ENCODE data around the gene PIWIL4.
"Not testable (repeated sequence)": the region's sequence is repeated elsewhere in the genome, so short reads cannot be mapped to it uniquely, and the experiment has no call there.

PIWIL4 gene

DNA sequence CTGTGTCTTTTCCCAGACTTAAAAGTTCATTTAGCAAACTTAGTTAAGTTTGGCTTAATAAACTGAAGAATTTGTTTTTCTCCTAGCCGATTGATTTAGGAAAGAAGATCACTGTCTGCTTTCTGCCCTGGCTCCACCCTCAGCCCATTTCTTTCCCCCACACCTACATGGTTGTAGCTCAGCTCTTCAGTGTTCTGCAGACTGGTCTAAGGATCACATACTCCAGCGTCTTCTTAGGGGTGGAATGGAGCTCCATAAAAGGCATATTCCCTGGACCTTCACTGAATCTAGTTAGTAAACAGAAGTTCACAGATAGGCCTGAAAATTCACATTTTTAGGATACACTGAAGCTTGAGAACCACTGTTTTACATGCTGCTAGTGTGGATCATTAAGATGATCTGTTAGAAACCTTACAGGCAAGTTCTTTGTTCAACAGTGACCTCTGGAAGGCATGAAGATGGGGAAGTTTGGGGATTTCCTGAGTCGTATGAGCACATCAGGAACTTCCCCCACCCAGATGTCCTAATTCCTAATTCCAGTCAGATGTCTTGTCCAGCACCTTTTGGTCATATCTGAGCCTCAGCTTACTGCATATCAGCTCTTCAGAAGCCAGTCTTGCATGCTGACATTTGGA lies 16.8 kb downstream of the PIWIL4 start:
- peak in 1 of 56 donors; percentile 14 for DNase-seq

DNA sequence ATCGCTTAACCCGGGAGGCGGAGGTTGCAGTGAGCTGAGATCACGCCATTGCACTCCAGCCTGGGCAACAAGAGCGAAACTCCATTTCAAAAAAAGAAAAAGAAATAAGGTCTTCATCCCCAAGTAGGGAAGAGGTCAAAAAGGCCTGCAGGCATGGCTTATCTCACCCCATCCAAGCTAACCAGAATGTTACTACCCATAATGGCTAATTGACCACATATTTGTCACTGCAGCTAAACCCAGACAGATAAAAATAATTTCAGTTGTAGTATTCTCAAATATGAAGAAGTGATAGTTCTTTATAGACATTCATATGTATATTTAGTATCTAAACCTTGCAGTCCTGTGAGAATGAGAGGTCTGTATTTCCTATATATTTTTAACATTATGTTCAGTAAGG lies 17.8 kb downstream of the PIWIL4 start:
- no peak for DNase-seq

DNA sequence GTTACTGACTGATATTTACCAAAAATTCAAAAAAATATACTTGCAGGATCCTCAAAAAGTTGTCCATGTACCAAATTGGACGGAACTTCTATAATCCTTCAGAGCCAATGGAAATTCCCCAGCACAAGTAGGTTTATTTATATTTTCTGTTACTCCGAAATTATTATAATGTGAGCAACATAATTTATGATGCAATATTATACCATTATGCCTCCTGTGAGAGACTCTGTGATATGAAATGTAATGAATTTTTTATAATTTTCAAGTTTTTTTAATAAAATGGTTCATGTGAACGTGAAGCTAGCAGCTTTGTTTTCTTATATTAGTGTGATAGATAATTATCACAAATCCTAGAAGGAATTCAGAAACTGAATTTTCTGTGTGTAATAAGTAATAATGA lies 18.2 kb downstream of the PIWIL4 start:
- DNase-seq, result no peak

DNA sequence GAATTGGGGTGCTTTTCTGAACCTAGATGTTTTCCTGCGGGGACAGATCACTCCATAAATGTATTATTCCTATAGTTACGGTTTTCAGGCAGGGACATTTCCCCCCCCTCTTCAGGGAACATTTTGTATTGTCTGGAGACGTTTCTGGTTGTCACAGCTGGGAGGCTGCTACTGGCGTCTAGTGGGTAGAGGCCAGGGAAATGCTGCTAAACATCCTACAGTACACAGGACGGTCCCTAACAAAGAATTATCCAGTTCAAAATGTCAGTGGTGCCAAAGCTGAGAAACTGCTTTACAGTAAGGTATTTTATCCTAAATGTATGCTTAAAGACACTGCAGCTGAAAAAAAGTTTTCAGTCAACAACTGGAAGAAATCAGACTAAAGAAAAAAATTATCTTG lies 19.4 kb downstream of the PIWIL4 start:
- DNase-seq, result peak in 6 of 56 donors; percentile 2 to 25 (median 13)

DNA sequence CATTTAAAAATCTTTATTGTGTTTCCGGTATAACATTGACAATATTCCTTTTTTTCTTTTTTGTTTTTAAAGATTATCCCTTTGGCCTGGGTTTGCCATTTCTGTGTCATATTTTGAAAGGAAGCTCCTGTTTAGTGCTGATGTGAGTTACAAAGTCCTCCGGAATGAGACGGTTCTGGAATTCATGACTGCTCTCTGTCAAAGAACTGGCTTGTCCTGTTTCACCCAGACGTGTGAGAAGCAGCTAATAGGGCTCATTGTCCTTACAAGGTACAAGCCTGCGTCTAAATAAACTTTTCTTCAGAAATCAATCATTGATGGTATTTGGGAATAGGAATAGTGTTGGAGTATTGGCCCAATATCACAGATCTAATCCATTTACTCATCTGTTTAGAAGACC lies 19.8 kb downstream of the PIWIL4 start:
- DNase-seq, result no peak

DNA sequence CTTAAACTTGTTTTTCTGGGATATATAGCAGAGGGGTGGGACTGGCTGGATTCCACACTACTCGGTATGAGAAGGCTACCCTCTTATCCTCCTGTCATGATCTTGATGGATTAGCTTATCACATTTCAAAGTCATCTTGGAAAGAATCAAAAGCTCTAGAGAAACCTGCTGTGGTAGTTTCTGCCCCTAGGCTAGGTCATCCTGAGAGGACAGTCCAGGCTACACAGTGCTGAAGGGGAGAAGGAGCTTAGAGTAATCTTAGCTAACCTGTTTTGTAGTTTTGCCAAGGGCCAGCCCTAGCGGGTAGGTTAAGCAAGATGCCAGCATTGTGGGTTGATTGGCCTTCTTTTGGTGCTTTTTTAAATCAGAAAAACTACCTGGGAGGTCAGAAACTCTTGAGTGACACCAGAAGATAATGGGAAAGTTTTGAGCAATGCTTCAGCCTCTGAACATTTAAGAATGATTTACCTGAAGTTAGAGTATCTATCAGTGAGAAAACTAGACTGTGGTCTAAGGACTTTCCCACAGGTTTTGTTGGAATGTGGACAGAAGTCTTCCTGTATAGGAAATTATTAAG lies 21.3 kb downstream of the PIWIL4 start:
- DNase-seq, result no peak

DNA sequence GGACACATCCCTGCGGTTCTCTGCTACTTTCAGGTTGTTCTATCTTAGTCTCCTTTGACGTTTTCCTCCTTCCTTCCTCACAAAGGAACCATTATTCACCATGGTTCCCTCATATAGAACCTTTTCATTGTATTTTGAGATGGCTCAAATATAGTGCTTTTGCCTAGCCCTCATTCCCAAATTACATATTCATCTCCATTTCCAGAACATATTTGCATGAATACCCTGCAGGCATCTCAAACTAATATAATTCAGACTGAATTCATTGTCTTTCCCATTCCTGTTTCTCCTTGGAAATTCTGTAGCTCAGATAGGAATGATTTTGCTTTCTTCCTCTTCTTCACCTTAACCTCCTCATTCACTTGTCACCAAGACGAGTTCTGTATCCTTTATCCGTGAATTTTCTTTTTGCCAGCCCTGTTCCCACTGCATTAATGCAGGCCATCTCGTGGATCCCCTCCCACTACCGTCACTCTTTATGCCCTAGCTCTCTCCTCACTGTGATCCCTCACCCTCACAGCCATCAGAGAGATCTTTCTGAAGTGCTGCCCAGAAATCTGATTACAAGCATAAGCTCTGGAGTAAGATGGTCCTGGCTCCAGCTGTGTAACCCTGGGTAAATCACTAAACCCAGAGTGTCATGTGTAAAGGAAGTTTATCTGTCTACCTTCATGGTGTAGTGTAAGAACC lies 23.3 kb downstream of the PIWIL4 start:
- DNase-seq, result no peak

DNA sequence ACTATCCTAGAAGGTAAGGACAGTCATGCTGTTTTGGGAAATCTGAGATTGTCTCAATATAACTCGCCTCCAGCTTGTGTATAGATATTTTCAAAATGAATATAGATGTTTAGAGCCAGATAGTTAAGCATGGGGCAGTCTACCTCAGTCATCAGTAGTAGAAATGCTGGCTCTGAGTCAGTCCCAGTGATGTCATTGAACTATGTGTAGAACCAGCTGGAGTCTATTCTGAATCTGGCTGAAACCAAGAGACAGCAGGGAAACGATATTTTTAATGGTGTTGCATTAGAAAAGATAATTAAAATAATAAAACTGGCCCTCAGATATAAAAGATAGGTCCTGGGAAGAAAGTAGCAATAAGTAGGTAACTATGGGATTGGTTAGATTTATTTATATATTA lies 25.9 kb downstream of the PIWIL4 start:
- DNase-seq, result peak in 1 of 56 donors; percentile 6

DNA sequence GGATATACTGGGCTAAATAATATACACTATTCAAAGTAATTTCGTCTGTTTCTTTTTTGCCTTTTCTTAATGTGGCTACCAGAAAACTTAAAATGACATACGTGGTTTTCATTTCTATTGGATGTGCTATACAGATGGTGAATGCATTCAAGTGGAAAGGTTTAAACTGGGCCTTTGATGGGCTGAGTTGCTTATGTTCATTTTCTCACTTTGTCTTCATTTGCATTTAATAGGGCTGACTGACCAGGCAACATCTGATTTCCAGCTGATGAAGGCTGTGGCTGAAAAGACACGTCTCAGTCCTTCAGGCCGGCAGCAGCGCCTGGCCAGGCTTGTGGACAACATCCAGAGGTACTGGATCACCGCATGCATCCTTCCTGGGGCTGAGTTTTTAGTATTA lies 27.9 kb downstream of the PIWIL4 start:
- no peak for DNase-seq

DNA sequence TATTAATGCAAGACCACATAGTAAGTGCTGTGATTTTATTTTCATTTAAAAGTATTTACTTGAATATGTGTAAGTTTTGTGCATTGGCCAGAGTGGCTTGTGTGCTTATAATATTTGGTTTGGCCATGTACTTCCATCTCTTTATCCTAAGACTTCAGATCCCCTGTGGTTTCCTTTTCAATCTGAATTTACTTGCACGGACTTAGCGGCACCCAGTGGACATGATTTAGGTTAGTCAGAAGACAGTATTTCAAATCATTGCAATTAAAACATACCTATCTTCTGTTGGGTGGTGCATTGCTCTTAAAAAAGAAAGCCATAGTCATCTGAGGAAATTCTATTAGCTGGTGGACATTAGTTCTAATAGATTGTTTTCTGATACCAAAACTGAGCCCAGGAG lies 30.7 kb downstream of the PIWIL4 start:
- DNase-seq, result no peak

DNA sequence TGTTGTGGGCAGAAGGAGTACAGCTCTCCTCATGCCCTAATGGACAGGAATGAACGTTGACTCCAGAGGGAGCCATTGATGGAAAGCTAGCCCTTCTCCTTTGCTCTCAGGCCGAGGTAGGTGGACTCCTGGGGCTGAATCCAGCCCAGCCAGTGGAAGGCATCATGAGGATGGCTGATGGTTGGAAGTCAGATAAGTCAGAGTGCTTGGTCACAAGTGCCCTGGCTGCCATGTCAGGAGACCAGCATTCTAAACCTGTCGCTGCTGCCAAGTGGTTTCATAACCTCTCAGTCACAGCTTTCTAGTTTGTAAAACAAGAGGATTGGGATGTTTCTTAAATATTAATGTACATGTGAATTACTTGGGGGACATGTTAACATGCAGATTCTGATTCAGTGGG lies 32.3 kb downstream of the PIWIL4 start:
- DNase-seq, result no peak

DNA sequence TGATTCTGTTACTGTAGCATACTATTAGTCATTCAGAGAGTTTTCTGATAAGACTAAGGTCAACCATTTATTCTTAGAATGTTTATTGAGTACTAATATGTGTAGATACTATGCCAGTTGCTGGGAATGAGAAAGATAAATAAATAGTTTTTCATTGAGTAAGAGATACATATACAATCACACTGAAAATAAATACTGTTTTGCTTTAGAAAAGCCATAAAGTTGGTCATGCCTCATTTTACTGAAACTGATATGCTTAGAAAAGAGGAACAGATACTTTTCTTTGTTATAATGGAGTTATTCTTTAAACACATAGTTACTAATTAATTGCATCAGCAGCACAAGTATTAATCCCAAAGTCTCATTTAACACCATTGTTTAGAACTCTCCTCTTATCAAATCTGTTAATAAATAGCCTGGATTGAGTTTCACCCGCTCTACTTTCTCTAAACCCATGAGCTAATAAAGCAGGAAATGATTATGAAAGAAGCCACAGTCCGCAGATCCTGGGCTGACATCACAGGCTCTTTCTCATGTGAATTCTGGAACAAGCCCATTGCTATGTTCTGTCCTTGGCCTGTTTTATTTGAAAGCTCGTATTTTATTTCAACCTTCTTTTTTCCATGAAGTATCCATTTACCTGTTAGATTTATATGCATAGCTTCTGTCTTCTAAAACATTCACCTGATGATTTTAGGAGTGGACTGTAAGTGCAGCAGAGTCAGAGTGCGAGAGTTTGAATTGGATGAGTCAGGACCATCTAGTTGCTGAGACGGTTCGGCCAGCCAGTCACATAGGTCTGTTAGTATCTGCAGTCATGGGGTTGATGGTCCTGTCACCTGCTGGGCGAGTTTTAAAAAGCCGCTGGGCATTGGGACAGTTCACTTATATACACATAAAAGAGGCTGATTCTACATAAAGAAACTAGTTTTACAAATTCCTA lies 35.5 kb downstream of the PIWIL4 start:
- DNase-seq, result peak in 28 of 56 donors; percentile 3 to 79 (median 30)

DNA sequence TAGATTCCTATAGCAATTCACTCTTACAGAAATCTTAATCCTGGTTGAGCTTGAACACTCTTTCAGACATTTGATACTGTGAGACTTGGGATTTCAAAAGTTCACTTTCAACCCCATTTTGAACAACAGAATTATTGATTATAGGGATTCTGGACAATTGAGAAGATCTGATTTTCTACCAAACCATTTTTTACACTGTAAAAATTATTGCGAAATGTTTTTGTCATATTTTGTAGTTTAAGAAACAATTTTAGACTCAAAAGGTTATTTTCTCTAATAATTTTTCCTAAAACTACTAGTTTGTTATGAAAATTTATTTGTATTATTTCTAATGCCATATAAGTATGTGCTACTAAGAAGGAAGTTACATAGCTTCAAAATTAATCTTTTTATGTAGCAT lies 36.4 kb downstream of the PIWIL4 start:
- DNase-seq, result no peak

DNA sequence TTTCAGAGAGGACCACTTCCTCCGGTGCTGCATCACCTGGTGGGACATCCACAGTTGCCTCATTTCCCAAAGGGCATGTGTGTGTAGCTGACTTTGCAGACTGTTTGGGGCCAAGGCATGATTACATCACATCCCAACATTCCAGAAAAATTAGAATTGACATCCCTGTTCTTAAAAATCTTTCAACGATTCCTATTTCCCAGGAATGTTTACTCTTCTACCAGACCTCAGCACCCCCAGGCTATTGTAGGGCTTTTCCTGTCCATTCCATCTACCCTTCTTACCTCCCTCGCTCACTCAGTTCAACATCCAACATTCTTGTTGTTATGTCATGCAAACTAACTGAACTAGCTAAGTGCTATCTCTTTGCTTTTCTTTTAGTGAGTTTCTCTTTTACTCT lies 37.3 kb downstream of the PIWIL4 start:
- DNase-seq, result no peak

DNA sequence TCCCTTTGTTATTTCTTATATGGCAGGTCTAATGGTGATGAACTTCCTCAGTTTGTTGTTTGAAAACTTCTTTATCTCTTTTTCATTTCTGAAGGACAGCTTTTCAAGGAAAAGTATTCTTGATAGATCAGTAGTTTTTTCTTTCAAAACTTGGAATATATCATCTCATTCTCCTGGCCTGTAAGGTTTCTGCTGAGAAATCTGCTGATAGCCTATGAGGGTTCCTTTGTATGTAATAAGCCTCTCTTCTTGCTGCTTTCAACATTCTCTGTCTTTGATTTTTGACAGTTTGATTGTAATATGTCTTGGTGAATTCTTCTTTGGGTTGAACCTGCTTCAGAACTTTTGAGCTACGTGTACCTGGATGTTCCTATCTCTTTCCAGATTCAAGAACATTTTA lies 46.0 kb downstream of the PIWIL4 start:
- DNase-seq, result no peak

DNA sequence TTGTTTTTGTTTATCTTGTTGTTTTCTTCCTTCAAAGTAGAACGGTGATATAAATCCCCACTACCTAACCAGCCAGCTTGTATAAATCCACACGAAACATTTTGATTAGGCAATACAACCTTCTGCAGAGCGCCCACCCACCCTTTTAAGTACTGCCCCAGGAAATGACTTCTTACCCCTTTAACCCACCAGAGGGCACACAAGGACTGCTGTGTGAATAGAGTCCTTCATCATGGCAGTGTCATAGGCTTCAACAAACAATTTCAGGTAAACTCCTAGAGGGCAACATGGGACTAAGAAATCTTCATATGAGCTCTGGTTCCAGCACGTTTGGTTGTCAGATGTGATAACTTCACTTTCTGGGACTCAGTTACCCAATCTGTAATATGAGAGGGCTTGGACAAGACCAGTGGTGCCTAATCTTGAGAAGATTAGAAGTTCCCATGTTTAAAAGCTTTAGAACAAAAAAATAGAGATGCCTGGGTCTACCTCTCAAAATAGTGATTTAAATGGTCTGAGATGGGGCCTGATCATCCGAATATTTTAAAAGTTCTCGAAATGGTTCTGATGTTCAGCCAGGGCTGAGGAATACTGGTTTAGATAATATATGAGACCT lies 56.1 kb downstream of the PIWIL4 start:
- peak in 16 of 56 donors; percentile 2 to 60 (median 18) for DNase-seq

DNA sequence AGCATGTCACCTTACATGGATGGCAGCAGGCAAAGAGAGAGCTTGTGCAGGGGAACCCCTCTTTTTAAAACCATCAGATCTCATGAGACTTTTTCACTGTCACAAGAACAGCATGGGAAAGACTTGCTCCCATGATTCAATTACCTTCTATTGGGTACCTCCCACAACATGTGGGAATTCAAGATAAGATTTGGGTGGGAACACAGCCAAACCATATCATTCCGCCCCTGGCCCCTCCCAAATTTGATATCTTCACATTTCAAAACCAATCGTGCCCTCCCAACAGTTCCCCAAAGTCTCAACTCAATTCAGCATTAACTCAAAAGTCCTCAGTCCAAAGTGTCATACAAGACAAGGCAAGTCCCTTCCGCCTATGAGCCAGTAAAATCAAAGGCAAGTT lies 58.3 kb downstream of the PIWIL4 start:
- not testable (repeated sequence) for DNase-seq

DNA sequence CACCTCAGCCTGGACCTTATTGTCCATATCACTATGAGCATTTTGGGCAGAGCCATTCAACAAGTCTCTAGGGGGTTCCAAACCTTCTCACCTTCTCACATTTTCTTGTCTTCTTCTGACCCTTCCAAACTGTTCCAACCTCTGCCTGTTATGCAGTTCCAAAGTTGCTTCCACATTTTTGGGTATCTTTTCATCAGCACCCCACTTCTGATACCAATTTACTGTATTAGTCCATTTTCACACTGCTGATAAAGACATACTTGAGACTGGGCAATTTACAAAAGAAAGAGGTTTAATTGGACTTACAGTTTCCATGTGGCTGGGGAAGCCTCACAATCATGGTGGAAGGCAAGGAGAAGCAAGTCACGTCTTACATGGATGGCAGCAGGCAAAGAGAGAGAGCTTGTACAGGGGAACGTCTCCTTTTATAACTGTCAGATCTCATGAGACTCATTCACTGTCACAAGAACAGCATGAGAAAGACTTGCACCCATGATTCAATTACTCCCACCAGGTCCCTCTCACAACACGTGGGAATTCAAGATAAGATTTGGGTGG lies 59.9 kb downstream of the PIWIL4 start:
- DNase-seq, result not testable (repeated sequence)

DNA sequence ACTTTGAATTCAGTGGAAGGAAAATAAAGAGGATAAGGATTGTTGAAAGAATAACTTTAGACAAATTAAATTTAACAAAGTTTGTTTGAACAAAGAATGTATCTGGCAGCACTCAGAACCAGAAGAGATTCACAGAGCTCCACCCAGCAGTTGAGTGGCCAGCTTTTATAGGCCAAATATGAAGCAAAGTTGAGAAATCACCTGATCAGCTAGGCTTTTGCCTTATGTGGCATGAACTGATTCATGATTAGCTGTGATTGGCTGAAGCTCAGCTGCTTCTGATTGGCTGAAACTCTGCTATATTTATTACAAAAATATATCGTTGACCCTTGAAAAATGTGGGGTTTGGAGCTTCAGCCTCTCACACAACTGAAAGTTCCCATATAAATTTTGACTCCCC lies 62.6 kb downstream of the PIWIL4 start:
- no peak for DNase-seq

DNA sequence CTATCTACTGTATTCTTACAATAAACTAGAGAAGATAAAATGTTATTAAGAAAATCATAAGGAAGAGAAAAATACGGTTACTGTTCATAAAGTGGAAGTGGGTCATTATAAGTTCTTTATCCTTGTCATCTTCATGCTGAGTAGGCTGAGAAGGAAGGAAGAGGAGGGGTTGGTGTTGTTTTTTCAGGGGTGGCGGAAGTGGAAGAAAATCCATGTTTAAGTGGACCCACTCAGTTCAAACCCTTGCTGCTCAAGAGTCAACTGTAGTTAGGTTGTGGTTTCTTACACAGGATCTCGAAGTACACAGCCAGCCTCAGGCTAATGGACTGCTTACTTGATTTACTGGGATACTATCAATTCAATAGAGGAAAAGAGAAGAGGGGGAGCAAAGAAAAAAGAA lies 63.1 kb downstream of the PIWIL4 start:
- no peak for DNase-seq

DNA sequence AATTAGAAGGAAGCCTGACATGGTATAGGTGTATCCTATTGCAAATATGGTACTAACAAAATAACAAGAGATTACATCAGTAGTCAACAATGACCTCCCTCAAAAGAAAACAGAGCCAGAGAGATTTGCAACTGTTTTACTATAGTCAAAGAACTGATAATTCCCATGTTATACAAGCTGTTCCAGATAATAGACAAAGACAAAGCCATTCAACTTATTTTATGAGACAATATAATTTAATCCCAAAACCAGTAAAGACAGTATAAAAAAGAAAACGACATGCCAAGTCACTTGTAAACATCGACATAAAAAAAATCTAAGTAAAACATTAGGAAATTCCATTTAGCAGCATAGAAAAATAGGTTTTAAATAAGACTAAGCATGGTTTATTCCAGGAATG lies 65.2 kb downstream of the PIWIL4 start:
- DNase-seq, result no peak
